IPS-20b (cell line): ENCODE data around the gene HPSE2.

ENCODE experiments used
- H3K27ac ChIP-seq: one replicate; pipeline ENCODE4 v1.5.1; 2013; ENCODE audit warnings: low read length
- H3K27me3 ChIP-seq: 2 replicates; pipeline ENCODE4 v1.6.1; 2013; ENCODE audit warnings: mild to moderate bottlenecking, low read length, inconsistent platforms; ENCODE audit not compliant: insufficient read depth
- H3K36me3 ChIP-seq: 2 replicates; pipeline ENCODE4 v1.6.1; 2013; ENCODE audit warnings: low read depth, mild to moderate bottlenecking, inconsistent platforms, low read length, moderate library complexity; ENCODE audit not compliant: insufficient read depth
- H3K4me1 ChIP-seq: 2 replicates; pipeline ENCODE4 v1.6.1; 2013; ENCODE audit warnings: mild to moderate bottlenecking, control low read depth, inconsistent platforms, low read length, moderate library complexity; ENCODE audit not compliant: insufficient read depth
- H3K4me3 ChIP-seq: 2 replicates; pipeline ENCODE4 v1.5.1; 2013; ENCODE audit warnings: mild to moderate bottlenecking, low read length, inconsistent platforms
- H3K9ac ChIP-seq: 2 replicates; pipeline ENCODE4 v1.6.1; 2013; ENCODE audit warnings: low read depth, mild to moderate bottlenecking, inconsistent platforms, low read length, moderate library complexity
- H3K9me3 ChIP-seq: 2 replicates; pipeline ENCODE4 v1.6.1; 2013; ENCODE audit warnings: mild to moderate bottlenecking, low read depth, low read length, inconsistent platforms; ENCODE audit not compliant: insufficient read depth

HPSE2 gene

GRCh38 chr10:99233689-99234037 lies 2.0 kb downstream of the HPSE2 start:
- Histone ChIP-seq H3K36me3 (no peaks in the 10 kb centered on the region), H3K27ac (no peak overlapping the region), H3K27me3 (peaks cover 100% of the 10 kb centered on the region), H3K9me3 (no peaks in the 10 kb centered on the region), H3K9ac (peak overlapping the region; percentile 10; the same call in 1 of the 2 replicates), H3K4me3 (peak overlapping the region; percentile 64), H3K4me1 (peaks cover 22% of the 10 kb centered on the region; the same call in 1 of the 2 replicates)

GRCh38 chr10:99233000-99233688 lies 2.5 kb downstream of the HPSE2 start:
- H3K36me3 ChIP-seq, result no peaks in the 10 kb centered on the region
- H3K9ac ChIP-seq, result no peak overlapping the region
- peaks cover 100% of the 10 kb centered on the region for H3K27me3 ChIP-seq
- H3K4me3 ChIP-seq, result peak overlapping the region; percentile 64
- H3K27ac ChIP-seq, result no peak overlapping the region
- H3K4me1 ChIP-seq, result peaks cover 22% of the 10 kb centered on the region; the same call in 1 of the 2 replicates
- H3K9me3 ChIP-seq, result no peaks in the 10 kb centered on the region

DNA sequence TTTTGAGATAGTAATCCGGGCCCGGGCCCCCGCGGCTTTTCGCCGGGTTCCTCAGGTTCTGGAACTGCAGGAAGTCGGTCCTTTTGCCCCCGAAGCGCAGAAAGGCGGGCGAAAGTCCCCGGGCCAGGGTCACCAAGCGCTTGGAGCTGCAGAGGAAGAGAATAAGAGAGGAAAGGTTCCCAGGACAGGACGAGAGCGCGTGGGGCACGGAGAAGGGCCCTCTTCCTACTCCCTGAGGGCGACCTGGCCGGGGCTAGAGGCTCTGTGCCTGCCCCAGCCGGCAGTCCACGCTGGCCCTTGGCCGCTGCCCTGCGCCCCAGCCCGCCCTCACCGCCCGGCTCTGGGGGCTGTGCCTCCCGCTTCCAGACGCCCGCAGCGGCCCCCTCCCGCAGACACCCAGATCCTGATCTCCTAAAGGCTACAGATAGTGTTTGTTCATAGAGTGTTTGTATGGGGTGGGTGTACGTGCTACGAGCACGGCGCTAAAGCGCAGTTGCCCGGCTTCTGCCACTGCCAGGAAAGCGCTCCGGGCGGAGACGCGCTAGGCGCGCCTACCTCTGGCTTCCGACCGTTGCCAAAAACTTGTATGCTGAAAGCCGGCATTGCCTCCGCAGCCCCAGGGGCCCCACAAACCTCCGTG lies 3.2 kb downstream of the HPSE2 start:
- Histone ChIP-seq H3K4me1 (peaks cover 22% of the 10 kb centered on the region; the same call in 1 of the 2 replicates), H3K27ac (no peak overlapping the region), H3K9ac (no peak overlapping the region), H3K36me3 (no peaks in the 10 kb centered on the region), H3K27me3 (peaks cover 97% of the 10 kb centered on the region), H3K9me3 (no peaks in the 10 kb centered on the region), H3K4me3 (peak overlapping the region; percentile 64)

DNA sequence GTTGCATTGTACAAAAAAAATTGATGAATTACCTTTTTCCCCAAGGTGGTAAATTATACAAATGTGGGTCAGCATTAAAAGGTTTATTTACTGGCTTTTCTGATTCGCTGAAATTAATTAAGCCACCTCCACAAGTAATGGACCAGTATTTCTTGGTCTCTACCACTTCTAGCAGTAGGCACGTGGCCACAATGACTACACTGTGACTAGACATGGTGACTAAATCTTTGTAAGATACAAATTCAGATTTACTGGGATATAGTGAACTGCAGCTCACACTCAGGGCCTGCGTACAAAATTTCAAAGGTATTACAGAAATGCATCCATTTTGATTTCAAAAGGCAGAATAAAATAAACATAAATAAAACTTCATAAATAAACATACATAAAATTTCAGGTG lies 10.9 kb downstream of the HPSE2 start:
- Histone ChIP-seq H3K4me3 (no peak overlapping the region), H3K27ac (no peak overlapping the region), H3K27me3 (peaks cover 20% of the 10 kb centered on the region), H3K4me1 (no peaks in the 10 kb centered on the region; the same call in 1 of the 2 replicates), H3K36me3 (no peaks in the 10 kb centered on the region), H3K9me3 (no peaks in the 10 kb centered on the region), H3K9ac (no peak overlapping the region)

- Histone ChIP-seq H3K4me3 (no peak overlapping the region), H3K4me1 (no peaks in the 10 kb centered on the region), H3K36me3 (no peaks in the 10 kb centered on the region), H3K27me3 (no peaks in the 10 kb centered on the region), H3K27ac (no peak overlapping the region), H3K9ac (no peak overlapping the region), H3K9me3 (no peaks in the 10 kb centered on the region)
Measured at GRCh38 chr10:99207340-99207739, 28.3 kb downstream of the HPSE2 start.

GRCh38 chr10:99203310-99203709 lies 32.3 kb downstream of the HPSE2 start:
- Histone ChIP-seq H3K36me3 (no peaks in the 10 kb centered on the region), H3K27me3 (no peaks in the 10 kb centered on the region), H3K9me3 (no peaks in the 10 kb centered on the region), H3K27ac (no peak overlapping the region), H3K9ac (no peak overlapping the region), H3K4me1 (peaks cover 6% of the 10 kb centered on the region; the same call in 1 of the 2 replicates), H3K4me3 (no peak overlapping the region)

DNA sequence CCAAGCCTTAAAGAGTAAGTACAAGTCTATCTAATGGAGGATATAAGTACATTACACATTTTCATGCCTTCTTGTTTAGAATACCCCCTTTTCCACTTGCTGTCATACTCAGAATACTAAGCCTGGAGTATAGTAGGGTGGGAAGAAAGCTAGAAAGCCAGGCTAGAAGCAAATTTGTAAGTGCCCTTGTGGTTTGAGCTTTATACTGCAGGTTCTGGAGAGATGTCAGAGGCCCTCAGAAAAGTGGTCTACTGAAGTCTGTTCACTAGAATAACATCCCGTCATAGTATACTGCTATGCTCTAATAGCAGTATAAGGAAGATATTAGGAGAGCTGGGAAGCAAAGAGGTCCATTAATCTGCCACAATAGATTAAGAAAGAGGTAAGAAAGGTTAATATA lies 62.7 kb downstream of the HPSE2 start:
- no peaks in the 10 kb centered on the region for H3K9me3 ChIP-seq
- no peaks in the 10 kb centered on the region for H3K36me3 ChIP-seq
- peaks cover 7% of the 10 kb centered on the region for H3K4me1 ChIP-seq
- H3K27ac ChIP-seq, result no peak overlapping the region
- H3K4me3 ChIP-seq, result no peak overlapping the region
- no peaks in the 10 kb centered on the region for H3K27me3 ChIP-seq
- H3K9ac ChIP-seq, result no peak overlapping the region

DNA sequence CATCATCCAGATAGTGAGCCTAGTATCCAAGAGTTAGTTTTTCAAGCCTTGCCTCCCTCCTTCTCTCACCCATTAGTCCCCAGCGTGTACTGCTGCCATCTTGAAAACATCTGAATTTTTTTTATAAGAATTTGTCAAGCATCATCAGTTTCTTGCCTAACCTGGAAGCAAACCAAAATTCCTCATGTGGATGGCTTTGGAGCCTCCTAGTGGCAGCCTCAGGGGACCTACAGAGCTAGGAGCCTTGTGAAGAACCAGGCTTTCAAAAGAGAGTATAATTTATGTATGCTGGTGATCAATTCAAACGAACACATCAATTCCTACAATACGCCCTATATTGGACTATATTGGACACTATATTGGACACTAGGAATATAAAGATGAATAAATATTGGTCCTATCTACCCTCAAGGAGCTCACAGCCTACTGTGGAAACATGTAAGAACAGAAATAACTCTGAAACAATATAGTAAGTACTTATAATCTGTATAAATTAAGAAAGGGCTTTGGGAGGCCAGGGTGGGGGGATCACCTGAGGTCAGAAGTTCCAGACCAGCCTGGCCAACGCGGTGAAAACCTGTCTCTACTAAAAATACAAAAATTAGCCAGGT lies 63.4 kb downstream of the HPSE2 start:
- Histone ChIP-seq H3K27me3 (no peaks in the 10 kb centered on the region), H3K4me1 (peaks cover 7% of the 10 kb centered on the region), H3K36me3 (no peaks in the 10 kb centered on the region), H3K27ac (no peak overlapping the region), H3K9me3 (no peaks in the 10 kb centered on the region), H3K4me3 (no peak overlapping the region), H3K9ac (no peak overlapping the region)

GRCh38 chr10:99170116-99170675 lies 65.5 kb downstream of the HPSE2 start:
- Histone ChIP-seq H3K36me3 (no peaks in the 10 kb centered on the region), H3K27me3 (no peaks in the 10 kb centered on the region), H3K27ac (no peak overlapping the region), H3K4me3 (no peak overlapping the region), H3K4me1 (peaks cover 7% of the 10 kb centered on the region), H3K9ac (no peak overlapping the region), H3K9me3 (no peaks in the 10 kb centered on the region)

DNA sequence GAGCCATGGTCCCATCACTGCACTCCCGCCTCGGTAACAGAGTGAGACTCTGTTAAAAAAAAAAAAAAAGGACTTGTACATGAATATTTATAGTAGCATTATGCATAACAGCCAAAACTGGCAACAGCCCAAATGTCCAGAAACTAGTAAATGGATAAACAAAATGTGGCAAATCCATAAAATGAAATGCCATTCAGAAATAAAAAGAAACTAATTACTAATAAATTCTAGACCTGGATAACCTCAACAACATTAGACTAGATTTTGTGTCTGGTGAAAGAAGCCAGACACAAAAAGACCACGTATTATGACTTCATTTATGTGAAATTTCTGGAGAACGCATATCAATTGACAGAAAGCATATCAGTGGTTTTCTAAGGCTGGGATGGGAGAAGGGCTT lies 74.5 kb downstream of the HPSE2 start:
- no peak overlapping the region for H3K4me3 ChIP-seq
- no peaks in the 10 kb centered on the region for H3K9me3 ChIP-seq
- H3K27ac ChIP-seq, result no peak overlapping the region
- H3K9ac ChIP-seq, result no peak overlapping the region
- H3K36me3 ChIP-seq, result no peaks in the 10 kb centered on the region
- no peaks in the 10 kb centered on the region for H3K4me1 ChIP-seq
- no peaks in the 10 kb centered on the region for H3K27me3 ChIP-seq

- H3K27ac ChIP-seq, result no peak overlapping the region
- no peaks in the 10 kb centered on the region for H3K36me3 ChIP-seq
- H3K27me3 ChIP-seq, result no peaks in the 10 kb centered on the region
- H3K9me3 ChIP-seq, result no peaks in the 10 kb centered on the region
- no peak overlapping the region for H3K4me3 ChIP-seq
- H3K9ac ChIP-seq, result no peak overlapping the region
- no peaks in the 10 kb centered on the region for H3K4me1 ChIP-seq
Measured at GRCh38 chr10:99143651-99144050, 92.0 kb downstream of the HPSE2 start.

- no peaks in the 10 kb centered on the region for H3K36me3 ChIP-seq
- H3K4me1 ChIP-seq, result no peaks in the 10 kb centered on the region
- no peaks in the 10 kb centered on the region for H3K9me3 ChIP-seq
- H3K4me3 ChIP-seq, result no peak overlapping the region
- no peak overlapping the region for H3K27ac ChIP-seq
- H3K9ac ChIP-seq, result no peak overlapping the region
- H3K27me3 ChIP-seq, result no peaks in the 10 kb centered on the region
Measured at GRCh38 chr10:99143011-99143410, 92.6 kb downstream of the HPSE2 start.
